Neural cell (in vitro differentiated cells): ENCODE results near the gene TMOD3.

ENCODE experiments used
- CTCF ChIP-seq: fragments of 450-650 bp; IDR thresholded peaks from 2 replicates; pipeline ENCODE4 v1.5.1; 2014; ENCODE audit warnings: antibody characterized with exemption, mild to moderate bottlenecking, moderate library complexity; ENCODE audit not compliant: poor library complexity, severe bottlenecking
- EP300 ChIP-seq: fragments of 450-650 bp; conservative IDR thresholded peaks from 2 replicates; pipeline ENCODE4 v1.6.1; 2014; ENCODE audit warnings: antibody characterized with exemption, mild to moderate bottlenecking, moderate library complexity; ENCODE audit not compliant: poor library complexity, severe bottlenecking
- EZH2 ChIP-seq: fragments of 200-600, 300-800 bp; shearing (Covaris generic), sonication (generic); IDR thresholded peaks from 2 replicates; pipeline ENCODE4 v1.6.1; 2014; ENCODE audit warnings: antibody characterized with exemption, low read length, borderline replicate concordance, mild to moderate bottlenecking; ENCODE audit not compliant: insufficient read depth, poor library complexity, severe bottlenecking
- MXI1 ChIP-seq: fragments of 450-650 bp; conservative IDR thresholded peaks from 2 replicates; pipeline ENCODE4 v1.6.1; 2014; ENCODE audit warnings: antibody characterized with exemption, mild to moderate bottlenecking; ENCODE audit not compliant: poor library complexity, severe bottlenecking
- POLR2AphosphoS5 ChIP-seq: IDR thresholded peaks from 2 replicates; pipeline ENCODE4 v1.6.1; 2012
- RAD21 ChIP-seq: fragments of 450-650 bp; conservative IDR thresholded peaks from 2 replicates; pipeline ENCODE4 v1.6.1; 2014; ENCODE audit warnings: antibody characterized with exemption, mild to moderate bottlenecking, moderate library complexity
- REST ChIP-seq: IDR thresholded peaks from 2 replicates; pipeline ENCODE4 v1.6.1; 2012; ENCODE audit warnings: borderline replicate concordance
- SMC3 ChIP-seq: fragments of 450-650 bp; conservative IDR thresholded peaks from 2 replicates; pipeline ENCODE4 v1.6.1; 2014; ENCODE audit warnings: antibody characterized with exemption, mild to moderate bottlenecking, moderate library complexity; ENCODE audit not compliant: poor library complexity
- TAF1 ChIP-seq: IDR thresholded peaks from 2 replicates; pipeline ENCODE4 v1.6.1; 2012; ENCODE audit warnings: low read depth

GRCh38 chr15:51917493-51917892 is 88.0 kb downstream of the TMOD3 start:
- TF ChIP-seq CTCF (no peak), REST (no peak), EZH2 (no peak), POLR2AphosphoS5 (no peak), EP300 (no peak), MXI1 (no peak), SMC3 (no peak), TAF1 (no peak), RAD21 (no peak)
